Measurements from ENCODE around the gene FBXW12.
A peak's percentile ranks its signal among the peaks of the same experiment; 100 is the strongest.
"Not testable (repeated sequence)": the region's sequence is repeated elsewhere in the genome, so short reads cannot be mapped to it uniquely, and the experiment has no call there.

FBXW12 gene

GRCh38 chr3:48387634-48388033 is 15.6 kb downstream of the FBXW12 start:
- DNase-seq, result no peak

- DNase-seq, result no peak
Measured at GRCh38 chr3:48388966-48389365, 16.9 kb downstream of the FBXW12 start.

- DNase-seq, result no peak
Measured at GRCh38 chr3:48394391-48394790, 22.4 kb downstream of the FBXW12 start.

- DNase-seq, result no peak
Measured at GRCh38 chr3:48395714-48396113, 23.7 kb downstream of the FBXW12 start.

GRCh38 chr3:48397767-48398681 is 26.0 kb downstream of the FBXW12 start:
- no peak for DNase-seq

- no peak for DNase-seq
Measured at GRCh38 chr3:48398701-48399386, 26.8 kb downstream of the FBXW12 start.

GRCh38 chr3:48399387-48400172 is 27.6 kb downstream of the FBXW12 start:
- DNase-seq, result no peak

GRCh38 chr3:48400824-48401433 is 28.9 kb downstream of the FBXW12 start:
- DNase-seq, result peak in 1 of 2 experiments; percentile 5

- DNase-seq, result not testable (repeated sequence)
Measured at GRCh38 chr3:48401434-48401901, 29.4 kb downstream of the FBXW12 start.

- no peak for DNase-seq
Measured at GRCh38 chr3:48402281-48402732, 30.3 kb downstream of the FBXW12 start.

- DNase-seq, result no peak
Measured at GRCh38 chr3:48402907-48403306, 30.9 kb downstream of the FBXW12 start.

GRCh38 chr3:48403533-48404439 is 31.8 kb downstream of the FBXW12 start:
- no peak for DNase-seq

GRCh38 chr3:48404440-48405342 is 32.7 kb downstream of the FBXW12 start:
- DNase-seq, result no peak

GRCh38 chr3:48405343-48405881 is 33.4 kb downstream of the FBXW12 start:
- no peak for DNase-seq

GRCh38 chr3:48405971-48406370 is 34.0 kb downstream of the FBXW12 start:
- DNase-seq, result no peak

GRCh38 chr3:48406443-48407431 is 34.7 kb downstream of the FBXW12 start:
- no peak for DNase-seq

GRCh38 chr3:48407542-48408099 is 35.6 kb downstream of the FBXW12 start:
- no peak for DNase-seq

- no peak for DNase-seq
Measured at GRCh38 chr3:48408823-48409281, 36.8 kb downstream of the FBXW12 start.

Data from NCI-H187 (cell line).